ENCODE measurements around the gene EMILIN1. TPM values are rescaled to one million over a fixed set of nuclear protein-coding genes. Genes with fewer than 3 reads are reported as not detected.
A peak's percentile ranks its signal among the peaks of the same experiment; 100 is the strongest.

The EMILIN1 gene
- total and polyA plus RNA-seq, 2 of the 4 experiments (the other 2 are of a cell fraction), result 26.5 to 95.6 TPM

DNA sequence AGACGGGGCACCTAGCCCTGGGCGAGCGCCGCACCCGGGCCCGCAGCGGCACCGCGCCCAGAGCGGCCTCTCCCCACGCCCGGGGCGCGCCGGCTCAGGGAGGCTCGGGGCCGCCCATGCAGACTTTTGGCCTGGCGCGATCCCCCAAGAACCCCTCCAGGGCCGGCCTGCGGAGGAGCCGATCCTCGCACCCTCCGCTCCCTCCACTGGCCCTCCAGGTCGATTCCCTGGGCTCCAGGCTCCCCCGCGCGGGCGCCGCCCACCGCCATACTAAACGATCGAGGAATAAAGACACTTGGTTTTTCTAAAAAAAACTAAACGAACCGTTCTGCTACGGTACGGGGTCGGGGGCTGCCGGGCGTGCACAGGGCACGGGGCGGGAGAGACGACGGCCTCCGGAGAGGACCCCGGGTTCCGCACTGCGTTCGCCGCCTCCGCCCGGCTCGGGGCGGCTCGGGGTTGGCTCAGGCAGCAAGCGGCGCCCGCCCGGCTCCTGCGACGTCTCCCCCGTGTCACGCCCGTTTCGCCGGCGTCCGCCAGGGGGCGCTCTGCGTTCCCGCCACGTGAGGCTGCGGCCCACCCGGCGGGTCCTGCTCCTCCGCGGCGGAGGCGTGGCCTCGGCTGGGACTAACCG lies 7.8 kb downstream of the EMILIN1 start (continued):
- TF ChIP-seq NFE2L2 (IDR thresholded peaks at IDR 0.05; ENCODE audit: low read depth, low read length) (no peak), FOS (IDR thresholded peaks at IDR 0.05; ENCODE audit: low read depth, low read length) (no peak)

DNA sequence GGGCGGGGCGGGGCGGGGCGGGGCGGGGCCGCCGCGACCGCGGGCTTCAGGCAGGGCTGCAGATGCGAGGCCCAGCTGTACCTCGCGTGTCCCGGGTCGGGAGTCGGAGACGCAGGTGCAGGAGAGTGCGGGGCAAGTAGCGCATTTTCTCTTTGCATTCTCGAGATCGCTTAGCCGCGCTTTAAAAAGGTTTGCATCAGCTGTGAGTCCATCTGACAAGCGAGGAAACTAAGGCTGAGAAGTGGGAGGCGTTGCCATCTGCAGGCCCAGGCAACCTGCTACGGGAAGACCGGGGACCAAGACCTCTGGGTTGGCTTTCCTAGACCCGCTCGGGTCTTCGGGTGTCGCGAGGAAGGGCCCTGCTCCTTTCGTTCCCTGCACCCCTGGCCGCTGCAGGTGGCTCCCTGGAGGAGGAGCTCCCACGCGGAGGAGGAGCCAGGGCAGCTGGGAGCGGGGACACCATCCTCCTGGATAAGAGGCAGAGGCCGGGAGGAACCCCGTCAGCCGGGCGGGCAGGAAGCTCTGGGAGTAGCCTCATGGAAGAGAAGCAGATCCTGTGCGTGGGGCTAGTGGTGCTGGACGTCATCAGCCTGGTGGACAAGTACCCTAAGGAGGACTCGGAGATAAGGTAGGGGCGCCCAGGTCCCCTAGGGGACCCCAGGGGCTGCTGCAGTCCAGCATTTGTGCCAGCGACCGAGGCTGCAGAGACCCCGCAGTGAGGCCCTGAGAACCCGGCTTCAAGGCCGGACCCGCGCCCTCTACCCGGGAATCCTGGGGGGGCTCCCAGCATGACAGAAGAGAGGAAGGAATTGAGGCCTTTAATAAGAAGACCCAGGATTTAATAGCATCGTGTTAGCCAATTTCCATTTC lies 8.5 kb downstream of the EMILIN1 start, which contains the start of gene KHK:
Gene KHK, plus strand, starts transcription at position 49 of the 870 bp plus-strand sequence. Its CDS starts 488 bp downstream, at position 537.
- H2AFZ ChIP-seq (replicated peaks; ENCODE audit: low read length, poor library complexity), result peak within 1 kb of the TSS; percentile 86
- TF ChIP-seq RAD21 (IDR thresholded peaks at IDR 0.05; ENCODE audit: low read length) (no peak), MAZ (IDR thresholded peaks at IDR 0.05; ENCODE audit: borderline replicate concordance, low read depth, low read length) (no peak), CHD1 (IDR thresholded peaks at IDR 0.05; ENCODE audit: low read depth, low read length) (no peak), FOS (IDR thresholded peaks at IDR 0.05; ENCODE audit: low read depth, low read length) (no peak), RFX5 (IDR thresholded peaks at IDR 0.05; ENCODE audit: low read depth, low read length) (no peak), MAFK (IDR thresholded peaks at IDR 0.05; ENCODE audit: low read depth, low read length) (no peak), RCOR1 (IDR thresholded peaks at IDR 0.05; ENCODE audit: insufficient replicate concordance, low read length) (no peak), MXI1 (IDR thresholded peaks at IDR 0.05; ENCODE audit: borderline replicate concordance, low read depth, low read length) (no peak), NFE2L2 (IDR thresholded peaks at IDR 0.05; ENCODE audit: low read depth, low read length) (no peak), CEBPB (IDR thresholded peaks at IDR 0.05; ENCODE audit: low read depth, low read length) (no peak), POLR2A (IDR thresholded peaks at IDR 0.05; ENCODE audit: low read depth, low read length) (no peak)
- TF ChIP-seq, protein P1, sequence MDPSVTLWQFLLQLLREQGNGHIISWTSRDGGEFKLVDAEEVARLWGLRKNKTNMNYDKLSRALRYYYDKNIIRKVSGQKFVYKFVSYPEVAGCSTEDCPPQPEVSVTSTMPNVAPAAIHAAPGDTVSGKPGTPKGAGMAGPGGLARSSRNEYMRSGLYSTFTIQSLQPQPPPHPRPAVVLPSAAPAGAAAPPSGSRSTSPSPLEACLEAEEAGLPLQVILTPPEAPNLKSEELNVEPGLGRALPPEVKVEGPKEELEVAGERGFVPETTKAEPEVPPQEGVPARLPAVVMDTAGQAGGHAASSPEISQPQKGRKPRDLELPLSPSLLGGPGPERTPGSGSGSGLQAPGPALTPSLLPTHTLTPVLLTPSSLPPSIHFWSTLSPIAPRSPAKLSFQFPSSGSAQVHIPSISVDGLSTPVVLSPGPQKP (IDR thresholded peaks at IDR 0.05; ENCODE audit: borderline replicate concordance, low read depth, low read length), result no peak
- TF ChIP-seq, protein P2, sequence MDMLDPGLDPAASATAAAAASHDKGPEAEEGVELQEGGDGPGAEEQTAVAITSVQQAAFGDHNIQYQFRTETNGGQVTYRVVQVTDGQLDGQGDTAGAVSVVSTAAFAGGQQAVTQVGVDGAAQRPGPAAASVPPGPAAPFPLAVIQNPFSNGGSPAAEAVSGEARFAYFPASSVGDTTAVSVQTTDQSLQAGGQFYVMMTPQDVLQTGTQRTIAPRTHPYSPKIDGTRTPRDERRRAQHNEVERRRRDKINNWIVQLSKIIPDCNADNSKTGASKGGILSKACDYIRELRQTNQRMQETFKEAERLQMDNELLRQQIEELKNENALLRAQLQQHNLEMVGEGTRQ (IDR thresholded peaks at IDR 0.05; ENCODE audit: low read depth, low read length), result no peak

More for the DNA sequence above, 8.5 kb downstream of the EMILIN1 start, which contains the start of gene KHK:
- Histone ChIP-seq H3K79me1 (ENCODE audit: low read depth in 1 of 2, low read length in 2 of 2) (peaks cover 0 to 20% of the 10 kb centered on the region in 2 experiments; a peak in 2 of 4 replicates), H3K4me2 (ENCODE audit: low read depth, low read length) (peak within 1 kb of the TSS; percentile 99), H3K4me1 (ENCODE audit: control insufficient read depth, insufficient read depth, low read length) (peaks cover 6% of the 10 kb centered on the region), H2AK5ac (ENCODE audit: low read depth, low read length) (peak within 1 kb of the TSS; percentile 51), H2BK15ac (ENCODE audit: low read depth, low read length) (no peak within 1 kb of the TSS), H3K9me3 (ENCODE audit: control insufficient read depth, insufficient read depth, low read length) (no peaks in the 10 kb centered on the region), H3K36me3 (ENCODE audit: control insufficient read depth, insufficient read depth, low read length) (peaks cover 17% of the 10 kb centered on the region; the same call in 1 of the 2 replicates), H3K9ac (ENCODE audit: low read depth, low read length) (peak within 1 kb of the TSS; percentile 65), H4K8ac (ENCODE audit: low read depth in 2 of 2, low read length in 2 of 2) (peak within 1 kb of the TSS; percentile 55 to 76; a peak in 2 of 4 replicates), H2BK120ac (ENCODE audit: low read depth, low read length) (no peak within 1 kb of the TSS), H3K27me3 (ENCODE audit: control insufficient read depth, insufficient read depth, low read length) (no peaks in the 10 kb centered on the region), H2BK20ac (ENCODE audit: low read depth, low read length) (no peak within 1 kb of the TSS), H3K23ac (ENCODE audit: low read depth, low read length) (0 out of 2 replicates have a peak within 1 kb of the TSS, but pooled peaks have one; percentile 17), H3K4ac (ENCODE audit: low read depth, low read length) (peak within 1 kb of the TSS; percentile 63), H4K5ac (ENCODE audit: low read depth, low read length) (no peak within 1 kb of the TSS), H3K4me3 (ENCODE audit: insufficient read depth, low read depth, low read length) (peak within 1 kb of the TSS; percentile 58), H3K14ac (replicated peaks; ENCODE audit: low read depth, low read length) (0 out of 2 replicates have a peak within 1 kb of the TSS, but pooled peaks have one; percentile 11), H4K20me1 (ENCODE audit: insufficient read depth, low read length) (peaks cover 1% of the 10 kb centered on the region; the same call in 1 of the 2 replicates), H2BK5ac (ENCODE audit: low read depth, low read length, poor library complexity, severe bottlenecking) (peak within 1 kb of the TSS; percentile 36), H3K56ac (ENCODE audit: extremely low read depth, insufficient read depth, low read length) (no peak within 1 kb of the TSS), H2AK9ac (replicated peaks; ENCODE audit: low read depth, low read length, poor library complexity) (peak within 1 kb of the TSS; percentile 91), H3K27ac (ENCODE audit: insufficient read depth, low read length) (peak within 1 kb of the TSS; percentile 64), H4K91ac (ENCODE audit: insufficient read depth, low read depth, low read length) (peak within 1 kb of the TSS; percentile 58), H3K9me1 (ENCODE audit: insufficient read depth, low read length) (no peaks in the 10 kb centered on the region; the same call in 1 of the 2 replicates), H3K18ac (ENCODE audit: low read depth, low read length) (no peak within 1 kb of the TSS)
- WGBS, 2 experiments (ENCODE audit: extremely low coverage in 2 of 2, insufficient read length in 1 of 2), result 3% methylated on average over 27 of the region's 54 CpGs; no CpG with 5 or more reads in 1 of the 2 experiments
- ChIA-PET CTCF (interaction anchor here (0.6 to 0.7 kb wide), 2 partner anchors 89 to 212 kb away, joined by 3 read pairs; no protein-coding TSS in a partner anchor), POLR2A (ENCODE audit: unreplicated experiment) (no interaction called here)
- ATAC-seq (ENCODE audit: low read depth), result peak; percentile 4
- dilution Hi-C loops (cut with HindIII; ENCODE audit: low sequenced_read_pairs, unreplicated experiment), result no loop called here
- no peak for DNase-seq
- in situ Hi-C loops (cut with MboI; ENCODE audit: low sequenced_read_pairs), result no loop called here
- no TSS peak for BruUV-seq (replicated peaks)
- intact Hi-C loops (cut with micrococcal nuclease), result loop anchor here (1.0 to 5.0 kb wide), 2 partner anchors 37 to 240 kb away; partner anchors contain the start of gene DPYSL5

Measured in IMR-90 (cell line).